IPS-18c (cell line): ENCODE results near the gene DQX1.
"Not testable (repeated sequence)": the region's sequence is repeated elsewhere in the genome, so short reads cannot be mapped to it uniquely, and the experiment has no call there.

Source experiments
- H3K4me3 ChIP-seq: 2 replicates; pipeline ENCODE4 v1.7.0; 2013; ENCODE audit warnings: low read depth, mild to moderate bottlenecking, low read length, moderate library complexity; ENCODE audit not compliant: insufficient read depth
- H3K9me3 ChIP-seq: one replicate; pipeline ENCODE4 v1.6.1; 2013; ENCODE audit warnings: mild to moderate bottlenecking, low read length, moderate library complexity; ENCODE audit not compliant: control insufficient read depth, insufficient read depth

DQX1 gene, protein sequence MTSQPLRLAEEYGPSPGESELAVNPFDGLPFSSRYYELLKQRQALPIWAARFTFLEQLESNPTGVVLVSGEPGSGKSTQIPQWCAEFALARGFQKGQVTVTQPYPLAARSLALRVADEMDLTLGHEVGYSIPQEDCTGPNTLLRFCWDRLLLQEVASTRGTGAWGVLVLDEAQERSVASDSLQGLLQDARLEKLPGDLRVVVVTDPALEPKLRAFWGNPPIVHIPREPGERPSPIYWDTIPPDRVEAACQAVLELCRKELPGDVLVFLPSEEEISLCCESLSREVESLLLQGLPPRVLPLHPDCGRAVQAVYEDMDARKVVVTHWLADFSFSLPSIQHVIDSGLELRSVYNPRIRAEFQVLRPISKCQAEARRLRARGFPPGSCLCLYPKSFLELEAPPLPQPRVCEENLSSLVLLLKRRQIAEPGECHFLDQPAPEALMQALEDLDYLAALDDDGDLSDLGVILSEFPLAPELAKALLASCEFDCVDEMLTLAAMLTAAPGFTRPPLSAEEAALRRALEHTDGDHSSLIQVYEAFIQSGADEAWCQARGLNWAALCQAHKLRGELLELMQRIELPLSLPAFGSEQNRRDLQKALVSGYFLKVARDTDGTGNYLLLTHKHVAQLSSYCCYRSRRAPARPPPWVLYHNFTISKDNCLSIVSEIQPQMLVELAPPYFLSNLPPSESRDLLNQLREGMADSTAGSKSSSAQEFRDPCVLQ

DNA sequence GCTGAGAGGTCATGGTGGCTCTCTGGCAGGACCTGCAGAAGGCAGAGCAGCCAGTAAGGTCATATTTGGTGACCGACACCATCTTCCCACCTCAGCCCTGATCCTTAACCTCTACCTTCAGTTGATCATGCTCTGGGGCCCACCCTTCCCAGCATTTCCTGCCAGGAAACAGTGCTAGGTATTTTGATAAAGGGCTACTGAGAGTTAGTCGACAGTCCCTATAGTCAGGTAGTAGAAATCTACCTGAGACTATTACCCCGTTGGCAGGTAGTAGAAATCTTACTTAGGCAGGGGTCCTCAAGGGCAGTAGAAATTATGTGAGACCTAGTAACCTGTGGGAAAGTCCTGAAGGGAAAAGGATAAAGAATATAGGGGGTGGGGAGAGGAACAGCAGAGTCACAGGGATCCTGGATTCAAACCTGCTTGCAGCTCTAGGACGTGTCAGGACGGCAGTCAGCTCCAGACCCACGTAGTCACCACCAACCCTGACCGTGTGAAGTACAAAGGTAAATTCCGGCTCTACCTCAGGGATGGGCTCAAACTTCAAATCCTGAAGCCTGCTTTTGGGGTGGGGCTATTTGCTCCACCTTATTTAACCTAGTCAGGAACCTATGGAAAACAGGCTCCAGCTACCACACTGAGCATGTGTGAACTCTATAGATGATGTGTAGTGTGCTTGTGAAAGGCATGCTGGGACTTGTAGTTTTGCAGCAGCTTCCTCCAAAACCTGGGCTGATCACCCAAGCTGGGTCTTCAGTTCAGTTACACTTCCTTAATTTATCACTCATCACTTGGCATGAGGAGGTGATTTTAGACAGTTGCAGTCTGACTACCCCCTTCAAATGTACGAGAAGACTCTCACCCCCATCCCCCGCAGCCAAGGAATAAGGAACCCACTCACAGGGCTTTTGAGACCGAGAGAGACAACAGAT, at the start of gene DQX1:
TSS of gene DQX1 (minus strand) at position 515 of the 932 bp plus-strand sequence. CDS start at position 13, 502 bp downstream.
- Histone ChIP-seq H3K4me3 (no peak within 1 kb of the TSS; the same call in 1 of the 2 replicates), H3K9me3 (peaks cover 4% of the 10 kb centered on the region)

DNA sequence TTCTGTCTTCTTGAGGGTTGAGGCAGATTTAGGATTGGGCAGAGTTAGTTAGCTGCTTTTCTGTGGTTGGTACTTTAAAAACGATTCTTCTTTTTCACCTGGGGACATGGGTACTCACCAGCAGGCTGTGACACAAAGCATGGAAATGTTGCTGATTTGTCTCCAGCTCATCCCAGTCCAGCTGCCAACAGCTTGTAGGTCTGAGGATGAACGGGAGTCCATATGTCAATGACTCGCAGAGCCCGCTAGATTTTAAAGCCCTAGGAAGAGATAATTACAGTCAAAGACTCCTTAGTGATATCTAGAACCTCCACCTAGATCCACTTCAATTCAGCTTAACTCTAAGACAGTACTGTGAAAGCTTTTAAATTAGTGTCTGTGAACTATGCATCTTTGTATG, 49.3 kb upstream of the DQX1 start:
- no peak overlapping the region for H3K4me3 ChIP-seq
- H3K9me3 ChIP-seq: no peaks in the 10 kb centered on the region

DNA sequence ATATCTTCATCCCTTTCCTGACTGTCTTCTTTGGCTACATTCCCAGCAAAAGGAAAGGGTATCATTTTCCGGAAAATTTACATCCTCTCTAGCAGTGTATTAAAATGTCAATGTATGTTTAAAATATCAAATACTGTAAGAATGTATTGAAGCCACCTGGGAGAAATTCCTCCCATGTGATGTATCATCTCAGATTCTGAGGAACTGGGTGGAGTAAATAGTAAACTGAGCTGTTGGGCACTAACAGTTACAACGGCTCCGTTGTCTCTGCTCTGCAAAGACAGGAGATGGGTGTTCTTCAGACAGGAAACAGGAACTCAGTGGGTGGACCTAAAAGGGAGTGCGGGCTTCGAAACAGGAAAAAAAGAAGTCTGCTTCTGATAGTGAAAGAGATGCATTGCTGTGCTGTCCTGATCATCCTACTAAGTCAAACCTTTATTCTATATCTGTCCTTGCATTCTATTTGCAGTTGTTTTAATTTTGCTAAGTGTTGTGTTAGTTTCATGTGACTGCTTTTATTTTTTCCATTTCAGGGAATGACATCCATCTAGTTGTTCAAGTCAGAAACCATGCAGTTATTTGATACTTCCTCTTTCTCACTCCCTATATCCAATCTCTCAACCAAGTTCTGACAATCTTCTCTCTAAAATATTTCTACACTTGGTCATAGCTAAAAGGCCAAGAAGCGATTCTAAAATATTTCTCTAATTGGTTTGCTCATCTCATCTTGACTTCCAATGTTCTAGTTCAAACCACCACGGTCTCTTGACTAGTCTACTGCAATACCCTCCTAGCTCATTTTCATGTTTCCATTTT, 47.9 kb upstream of the DQX1 start:
- Histone ChIP-seq H3K9me3 (no peaks in the 10 kb centered on the region), H3K4me3 (no peak overlapping the region)

DNA sequence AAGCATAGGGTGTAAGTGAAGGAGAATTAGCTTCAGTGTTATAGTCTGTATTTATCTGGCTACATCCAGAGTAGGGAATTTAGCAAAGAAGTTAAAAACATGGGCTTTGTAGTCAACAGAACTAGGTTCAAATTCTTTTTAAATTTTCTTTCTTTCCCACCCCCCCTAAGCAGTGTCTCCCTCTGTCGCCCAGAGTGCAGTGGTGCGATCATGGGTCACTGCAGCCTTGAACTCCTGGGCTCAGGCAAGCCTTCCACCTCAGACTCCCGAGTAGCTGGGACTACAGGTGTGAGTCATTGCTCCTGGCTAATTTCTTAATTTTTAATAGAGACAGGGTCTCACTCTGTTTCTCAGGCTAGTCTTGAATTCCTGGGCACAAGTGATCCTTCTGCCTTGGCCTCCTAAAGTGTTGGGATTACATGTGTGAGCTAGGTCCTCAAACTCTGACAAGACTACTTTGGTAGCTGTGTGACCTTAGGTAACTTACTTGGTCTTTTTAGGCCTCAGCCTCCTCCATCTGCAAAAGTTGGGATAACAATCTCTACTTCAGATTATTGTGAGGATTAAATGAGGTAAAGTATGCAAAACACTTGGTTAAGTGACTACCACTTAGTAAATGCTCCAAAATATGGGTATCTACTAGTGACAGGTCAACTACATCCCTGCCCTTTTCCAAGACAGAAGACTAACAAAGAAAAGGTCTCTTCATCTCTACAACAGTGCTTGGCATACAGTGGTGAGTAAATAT, 46.3 kb upstream of the DQX1 start:
- no peaks in the 10 kb centered on the region for H3K9me3 ChIP-seq
- H3K4me3 ChIP-seq: no peak overlapping the region

DNA sequence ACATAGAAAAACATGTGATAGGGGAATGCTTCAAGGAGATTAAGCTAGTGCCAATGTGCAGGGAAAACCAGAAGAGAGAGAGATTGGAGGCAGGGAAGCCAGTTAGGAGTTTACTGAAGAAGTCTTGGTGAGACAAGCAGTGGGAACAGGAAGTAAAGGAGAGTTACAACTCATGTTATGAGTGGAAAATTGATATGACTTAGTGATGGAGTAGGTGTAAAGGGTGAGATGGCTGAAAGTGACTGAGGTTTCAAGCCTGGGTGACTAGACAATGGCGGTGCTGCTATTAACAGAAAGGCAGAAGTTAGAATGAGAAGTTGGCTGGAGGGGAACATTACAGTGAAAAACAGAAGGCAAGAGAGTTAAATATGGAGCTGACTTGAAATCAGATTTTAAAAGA, 45.0 kb upstream of the DQX1 start:
- Histone ChIP-seq H3K9me3 (no peaks in the 10 kb centered on the region), H3K4me3 (no peak overlapping the region)

DNA sequence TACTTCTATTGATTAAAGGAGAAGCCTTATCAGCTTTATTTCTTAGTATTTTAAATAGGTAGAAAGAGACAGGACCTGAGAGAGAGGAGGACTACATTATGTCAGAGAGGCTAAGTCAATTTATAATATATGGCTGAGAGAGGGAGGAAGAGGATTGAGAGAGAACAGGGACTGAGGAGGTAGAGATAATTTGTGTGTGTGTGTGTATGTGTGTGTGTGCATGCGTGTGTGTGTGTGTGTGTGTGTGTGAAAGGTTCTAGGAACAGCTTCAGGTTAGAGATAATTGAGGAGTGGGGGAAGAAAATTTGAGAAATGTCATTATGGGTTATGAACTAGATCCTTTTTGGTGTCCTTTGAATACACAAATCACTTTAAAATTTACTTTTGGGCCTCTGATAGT, 43.7 kb upstream of the DQX1 start:
- H3K4me3 ChIP-seq: no peak overlapping the region
- no peaks in the 10 kb centered on the region for H3K9me3 ChIP-seq

DNA sequence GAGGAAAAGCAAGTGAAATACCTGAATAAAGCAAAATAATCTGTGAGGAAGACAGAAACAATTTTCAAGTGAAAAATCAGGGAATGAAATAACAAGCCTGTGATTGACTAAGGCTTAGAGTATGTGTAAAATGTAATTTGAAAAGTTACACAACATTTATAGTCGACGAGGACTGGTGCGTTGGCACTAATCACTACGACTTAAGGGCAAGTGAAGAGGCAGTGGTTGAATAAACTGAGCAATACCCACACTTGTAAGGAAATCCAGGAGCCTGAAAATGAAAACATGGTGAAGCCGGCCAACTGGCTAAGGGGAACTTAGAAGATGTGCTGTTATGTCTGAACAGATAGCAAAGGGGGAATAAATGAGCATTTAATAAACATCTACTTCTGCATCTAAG, 41.9 kb upstream of the DQX1 start:
- Histone ChIP-seq H3K4me3 (no peak overlapping the region), H3K9me3 (no peaks in the 10 kb centered on the region)

DNA sequence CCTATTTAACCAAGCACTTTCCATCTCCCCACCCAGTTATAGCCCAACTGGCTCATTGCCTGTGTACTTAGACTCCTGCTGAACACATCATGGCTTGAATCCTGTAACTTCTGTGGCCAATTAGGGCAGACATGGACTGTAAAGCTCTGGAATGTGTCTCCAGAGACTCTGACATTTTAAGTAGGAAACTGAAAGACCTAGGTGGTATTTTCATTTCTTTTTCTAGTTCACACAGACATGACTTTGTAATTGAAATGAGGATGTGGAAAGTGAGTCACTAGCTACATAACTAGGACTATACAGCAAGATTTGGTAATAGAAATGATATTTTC, 40.7 kb upstream of the DQX1 start:
- no peaks in the 10 kb centered on the region for H3K9me3 ChIP-seq
- no peak overlapping the region for H3K4me3 ChIP-seq

DNA sequence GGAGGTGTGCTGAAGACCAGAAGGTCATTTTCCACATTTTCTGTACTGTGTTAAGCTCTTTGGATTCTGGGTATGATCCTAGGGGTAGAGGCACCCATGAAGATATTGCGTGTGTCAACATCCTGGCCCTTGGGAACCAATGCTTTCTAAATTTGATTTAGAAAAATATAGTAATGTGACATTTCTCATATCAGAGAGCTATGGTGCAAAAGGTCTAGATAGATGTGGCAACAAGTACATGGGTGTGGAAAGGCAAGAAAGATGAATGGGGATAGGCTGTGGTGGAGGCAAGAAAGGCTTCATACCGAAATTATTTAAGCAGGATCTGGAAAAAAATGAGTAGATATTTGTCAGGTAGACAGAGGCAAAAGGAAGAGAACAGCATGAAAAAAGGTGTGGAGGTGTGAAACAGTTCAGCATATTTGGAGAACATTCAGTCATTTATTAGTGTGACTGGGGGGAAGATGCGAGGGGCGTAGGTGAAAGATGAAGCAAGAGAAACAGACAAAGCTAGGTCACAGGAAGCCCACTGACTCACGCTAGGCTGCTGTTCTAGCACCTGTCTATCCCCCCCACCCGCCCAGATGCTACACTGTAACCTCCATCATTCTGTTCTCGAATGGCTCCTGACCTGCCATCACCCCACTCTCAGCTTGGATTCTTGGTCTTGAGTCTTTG, 40.2 kb upstream of the DQX1 start:
- no peaks in the 10 kb centered on the region for H3K9me3 ChIP-seq
- H3K4me3 ChIP-seq: no peak overlapping the region

DNA sequence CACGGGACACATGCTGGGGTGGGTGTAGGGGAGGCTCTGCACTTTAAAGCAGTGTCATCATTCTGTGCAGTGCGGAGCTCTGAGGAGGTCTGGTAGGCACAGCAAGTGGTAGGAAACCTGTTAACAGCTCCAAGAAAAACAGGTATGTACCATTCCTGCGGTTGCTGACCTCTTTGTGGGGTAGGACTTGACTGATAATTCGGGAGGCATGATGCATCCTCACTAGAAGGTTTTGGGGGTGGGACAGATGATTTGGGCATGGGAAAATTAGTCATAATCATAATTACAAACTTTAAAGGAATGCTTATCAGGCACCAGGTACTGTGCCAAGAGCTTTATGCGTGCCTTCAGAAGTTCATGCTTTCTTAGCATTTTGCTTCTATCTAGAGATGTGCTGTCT, 38.2 kb upstream of the DQX1 start:
- no peak overlapping the region for H3K4me3 ChIP-seq

DNA sequence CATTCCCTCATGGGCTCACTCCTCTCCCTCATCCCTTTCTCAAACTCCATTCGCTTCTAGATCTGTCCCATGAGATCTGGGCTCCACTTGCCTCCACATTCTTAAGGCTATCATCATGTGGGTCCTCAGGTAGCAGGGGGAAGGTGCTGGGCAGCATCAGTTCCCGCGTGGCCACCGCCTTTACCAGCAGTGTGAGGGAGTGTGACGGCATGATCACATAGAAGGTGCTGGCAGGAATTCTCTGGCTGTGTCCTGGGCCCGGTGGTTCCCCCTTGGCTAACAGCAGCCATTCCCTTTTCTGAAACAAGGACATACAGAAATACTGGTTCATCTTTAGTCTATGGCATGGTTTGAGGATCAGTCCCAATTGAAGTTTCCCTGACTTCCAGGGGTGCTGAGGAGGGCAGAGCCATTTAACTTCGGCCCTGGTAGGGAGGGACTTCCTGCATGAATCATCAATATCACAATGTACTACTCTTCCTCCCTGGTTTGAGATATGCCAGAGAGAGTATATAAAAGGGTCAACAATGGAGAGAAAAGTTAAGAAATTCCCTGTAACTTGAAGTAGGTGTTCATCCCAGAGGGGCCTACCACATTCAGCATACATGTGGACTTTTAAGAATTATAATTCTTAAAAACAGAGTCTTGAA, 36.2 kb upstream of the DQX1 start:
- H3K4me3 ChIP-seq: no peak overlapping the region

More for the DNA sequence above, 38.2 kb upstream of the DQX1 start:
- H3K9me3 ChIP-seq: no peaks in the 10 kb centered on the region

DNA sequence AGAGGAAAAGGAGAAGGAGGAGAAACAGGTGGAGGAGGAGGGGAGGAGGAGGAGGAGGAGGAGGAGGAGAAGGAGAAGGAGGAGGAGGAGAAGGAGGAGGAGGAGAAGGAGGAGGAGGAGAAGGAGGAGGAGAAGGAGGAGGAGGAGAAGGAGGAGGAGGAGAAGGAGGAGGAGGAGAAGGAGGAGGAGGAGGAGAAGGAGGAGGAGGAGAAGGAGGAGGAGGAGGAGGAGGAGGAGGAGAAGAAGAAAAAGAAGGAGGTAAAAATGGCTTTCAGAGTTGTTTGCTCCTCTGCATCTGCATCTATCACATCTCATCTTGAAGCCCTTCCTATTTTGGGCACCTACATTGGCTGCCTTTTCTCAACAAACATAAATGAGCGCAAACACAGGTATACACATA, 35.0 kb upstream of the DQX1 start:
- not testable (repeated sequence) for H3K4me3 ChIP-seq, H3K9me3 ChIP-seq

More for the DNA sequence above, 36.2 kb upstream of the DQX1 start:
- H3K9me3 ChIP-seq: no peaks in the 10 kb centered on the region

DNA sequence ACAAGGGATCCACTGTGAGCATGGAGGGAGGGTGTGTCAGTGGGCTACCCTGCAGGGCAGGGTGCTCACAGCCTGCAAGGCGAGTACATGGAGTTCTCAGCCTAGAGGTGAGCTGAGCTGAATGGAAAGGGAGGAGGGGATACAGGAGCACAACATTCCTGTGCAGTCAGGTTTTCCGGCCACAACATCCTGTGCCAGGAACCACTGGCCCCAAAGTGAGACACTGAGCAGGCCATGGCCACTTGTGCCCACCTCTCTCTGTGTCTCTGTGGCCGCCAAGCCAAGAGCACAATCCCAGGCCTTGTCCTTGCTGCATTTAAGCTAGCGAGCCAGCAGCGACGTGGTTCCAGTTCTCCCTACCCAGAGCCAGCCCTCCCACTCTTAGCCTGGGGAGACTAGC, 34.6 kb upstream of the DQX1 start:
- no peak overlapping the region for H3K4me3 ChIP-seq
- no peaks in the 10 kb centered on the region for H3K9me3 ChIP-seq

DNA sequence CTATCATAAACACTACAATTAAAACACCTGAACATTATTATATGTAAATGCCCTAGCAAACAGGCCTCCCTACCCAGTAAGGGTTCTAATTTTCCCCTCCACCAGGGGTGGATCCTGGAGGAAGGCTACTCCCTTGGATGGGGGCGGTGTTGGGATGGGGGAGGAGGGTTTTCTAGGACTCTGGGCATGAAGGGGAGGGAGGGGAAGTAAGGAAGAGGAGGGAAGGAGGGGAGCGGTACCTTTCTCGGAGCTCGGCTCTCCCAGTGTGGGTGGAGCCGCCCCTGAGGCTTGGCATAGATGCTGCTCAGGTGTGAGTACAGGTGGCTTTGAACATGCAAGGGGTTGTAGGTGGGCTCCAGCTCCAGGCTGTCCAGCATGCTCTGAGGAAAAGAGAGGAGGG, 33.9 kb upstream of the DQX1 start:
- H3K9me3 ChIP-seq: no peaks in the 10 kb centered on the region
- no peak overlapping the region for H3K4me3 ChIP-seq
